SK-N-SH treated with all-trans-retinoic acid at 6 μM for 48 hours (cell line): ENCODE data around the gene MRI1.

Experiments
- ARNTL ChIP-seq: fragments of 450-650 bp; formaldehyde crosslinking; IDR thresholded peaks from 2 replicates; pipeline ENCODE4 v1.5.0; 2020; ENCODE audit warnings: low read depth, mild to moderate bottlenecking, moderate library complexity, borderline replicate concordance
- CSDC2 ChIP-seq: fragments of 250-450 bp; sonication (Bioruptor Pico); IDR thresholded peaks from 2 replicates; pipeline ENCODE4 v1.5.0; 2020; ENCODE audit warnings: mild to moderate bottlenecking, moderate library complexity
- OSR1 ChIP-seq: fragments of 250-450 bp; sonication (Bioruptor Pico); IDR thresholded peaks from 2 replicates; pipeline ENCODE4 v1.8.0; 2022; ENCODE audit warnings: moderate library complexity, mild to moderate bottlenecking, inconsistent platforms
- PATZ1 ChIP-seq: fragments of 250-450 bp; sonication (Bioruptor Pico); IDR thresholded peaks from 2 replicates; pipeline ENCODE4 v1.8.0; 2020; ENCODE audit warnings: mild to moderate bottlenecking, moderate library complexity, borderline replicate concordance
- PPARA ChIP-seq: fragments of 250-450 bp; sonication (Bioruptor Pico); IDR thresholded peaks from 2 replicates; pipeline ENCODE4 v1.5.0; 2020; ENCODE audit warnings: mild to moderate bottlenecking, borderline replicate concordance
- RARB ChIP-seq: fragments of 250-450 bp; sonication (Bioruptor Pico); IDR thresholded peaks from 2 replicates; pipeline ENCODE4 v1.8.0; 2021; ENCODE audit warnings: mild to moderate bottlenecking, moderate library complexity
- TSHZ2 ChIP-seq: fragments of 250-450 bp; sonication (Bioruptor Pico); IDR thresholded peaks from 2 replicates; pipeline ENCODE4 v1.5.0; 2020; ENCODE audit warnings: mild to moderate bottlenecking, moderate library complexity
- ZFP3 ChIP-seq: fragments of 250-450 bp; sonication (Bioruptor Pico); IDR thresholded peaks from 2 replicates; pipeline ENCODE4 v1.5.0; 2020; ENCODE audit warnings: mild to moderate bottlenecking, moderate library complexity
- ZFP30 ChIP-seq: fragments of 450-650 bp; formaldehyde crosslinking; IDR thresholded peaks from 2 replicates; pipeline ENCODE4 v1.5.0; 2022; ENCODE audit warnings: mild to moderate bottlenecking, moderate library complexity

GRCh38 chr19:13747098-13747453 is 17.2 kb upstream of the MRI1 start:
- TF ChIP-seq TSHZ2 (CRISPR knock-in tag) = no peak
- TF ChIP-seq PATZ1 = no peak
- no peak for TF ChIP-seq ZFP3 (CRISPR knock-in tag)
- no peak for TF ChIP-seq OSR1
- no peak for TF ChIP-seq ARNTL
- no peak for TF ChIP-seq RARB (CRISPR knock-in tag)
- TF ChIP-seq PPARA (CRISPR knock-in tag) = no peak
- no peak for TF ChIP-seq ZFP30 (CRISPR knock-in tag)
- TF ChIP-seq CSDC2 (CRISPR knock-in tag) = no peak
